ENCODE measurements around the gene CCDC157. TPM values are rescaled to one million over a fixed set of nuclear protein-coding genes. Genes with fewer than 3 reads are reported as not detected.
A peak's percentile ranks its signal among the peaks of the same experiment; 100 is the strongest.
"Not testable (repeated sequence)": the region's sequence is repeated elsewhere in the genome, so short reads cannot be mapped to it uniquely, and the experiment has no call there.

Gene CCDC157
- total RNA-seq, 1 donor from 2014 or later, result 2.3 TPM

DNA sequence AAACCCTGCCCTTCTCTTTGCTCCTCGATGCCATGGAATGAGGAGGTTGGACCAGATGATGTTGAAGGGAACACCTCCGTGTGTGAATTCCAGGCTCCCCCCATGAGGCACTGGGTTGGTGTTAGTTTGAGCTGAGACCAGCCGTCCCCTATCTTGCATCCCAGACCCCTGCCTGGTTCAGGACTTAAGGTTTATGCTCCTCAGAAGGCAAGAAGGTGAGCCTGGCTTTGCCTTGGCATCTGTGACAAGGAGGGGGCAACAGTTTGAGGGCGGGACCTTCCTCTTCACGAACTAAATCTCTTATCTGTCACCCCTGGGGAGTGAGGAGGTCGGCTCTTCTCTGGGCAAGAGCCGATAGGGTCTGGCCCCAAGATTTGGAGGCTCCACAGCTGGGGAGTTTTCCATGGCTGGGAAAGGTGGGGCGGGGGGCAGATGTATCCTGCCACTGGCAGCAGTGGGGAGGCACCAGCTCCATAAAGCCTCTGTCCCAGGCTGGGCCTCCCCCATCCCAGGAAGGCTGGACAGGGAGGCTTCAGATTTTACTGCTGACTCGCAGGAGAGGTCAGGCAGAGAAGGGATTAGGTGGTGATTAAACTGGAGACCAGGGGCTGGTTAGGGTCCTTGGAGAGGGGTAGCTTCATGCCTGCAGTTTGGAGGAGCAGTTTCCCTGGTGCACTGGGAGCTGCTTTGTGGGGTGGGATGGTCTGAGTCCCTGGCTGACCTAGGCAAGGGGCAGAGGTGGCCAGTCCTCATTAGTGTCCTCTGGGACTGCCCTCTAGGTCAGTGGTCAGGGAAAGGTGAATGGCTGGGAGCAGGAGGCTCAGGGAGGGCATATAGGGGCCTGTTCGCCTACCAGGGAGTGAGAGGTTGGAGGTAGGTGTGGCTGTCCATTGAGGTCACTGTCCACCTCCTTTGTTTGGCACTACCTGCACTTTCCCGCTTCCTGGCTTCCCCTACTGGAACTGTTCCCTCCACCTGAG, 41.1 kb downstream of the CCDC157 start:
- H3K27me3 Mint-ChIP-seq (ENCODE audit: low read depth), result no peaks in the 10 kb centered on the region
- peaks cover 33% of the 10 kb centered on the region for H3K4me1 Mint-ChIP-seq (ENCODE audit: low read depth)
- no peak for DNase-seq (ENCODE audit: low spot score)
- TF ChIP-seq, protein P1, sequence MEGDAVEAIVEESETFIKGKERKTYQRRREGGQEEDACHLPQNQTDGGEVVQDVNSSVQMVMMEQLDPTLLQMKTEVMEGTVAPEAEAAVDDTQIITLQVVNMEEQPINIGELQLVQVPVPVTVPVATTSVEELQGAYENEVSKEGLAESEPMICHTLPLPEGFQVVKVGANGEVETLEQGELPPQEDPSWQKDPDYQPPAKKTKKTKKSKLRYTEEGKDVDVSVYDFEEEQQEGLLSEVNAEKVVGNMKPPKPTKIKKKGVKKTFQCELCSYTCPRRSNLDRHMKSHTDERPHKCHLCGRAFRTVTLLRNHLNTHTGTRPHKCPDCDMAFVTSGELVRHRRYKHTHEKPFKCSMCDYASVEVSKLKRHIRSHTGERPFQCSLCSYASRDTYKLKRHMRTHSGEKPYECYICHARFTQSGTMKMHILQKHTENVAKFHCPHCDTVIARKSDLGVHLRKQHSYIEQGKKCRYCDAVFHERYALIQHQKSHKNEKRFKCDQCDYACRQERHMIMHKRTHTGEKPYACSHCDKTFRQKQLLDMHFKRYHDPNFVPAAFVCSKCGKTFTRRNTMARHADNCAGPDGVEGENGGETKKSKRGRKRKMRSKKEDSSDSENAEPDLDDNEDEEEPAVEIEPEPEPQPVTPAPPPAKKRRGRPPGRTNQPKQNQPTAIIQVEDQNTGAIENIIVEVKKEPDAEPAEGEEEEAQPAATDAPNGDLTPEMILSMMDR (IDR thresholded peaks at IDR 0.05), result no peak
- H3K36me3 Mint-ChIP-seq (ENCODE audit: low read depth), result no peaks in the 10 kb centered on the region
- H3K27ac Mint-ChIP-seq (ENCODE audit: unreplicated experiment), result no peak overlapping the region
- no peaks in the 10 kb centered on the region for H3K9me3 Mint-ChIP-seq (ENCODE audit: low read depth)
- peak overlapping the region; percentile 87 for H3K4me3 Mint-ChIP-seq (ENCODE audit: unreplicated experiment)

DNA sequence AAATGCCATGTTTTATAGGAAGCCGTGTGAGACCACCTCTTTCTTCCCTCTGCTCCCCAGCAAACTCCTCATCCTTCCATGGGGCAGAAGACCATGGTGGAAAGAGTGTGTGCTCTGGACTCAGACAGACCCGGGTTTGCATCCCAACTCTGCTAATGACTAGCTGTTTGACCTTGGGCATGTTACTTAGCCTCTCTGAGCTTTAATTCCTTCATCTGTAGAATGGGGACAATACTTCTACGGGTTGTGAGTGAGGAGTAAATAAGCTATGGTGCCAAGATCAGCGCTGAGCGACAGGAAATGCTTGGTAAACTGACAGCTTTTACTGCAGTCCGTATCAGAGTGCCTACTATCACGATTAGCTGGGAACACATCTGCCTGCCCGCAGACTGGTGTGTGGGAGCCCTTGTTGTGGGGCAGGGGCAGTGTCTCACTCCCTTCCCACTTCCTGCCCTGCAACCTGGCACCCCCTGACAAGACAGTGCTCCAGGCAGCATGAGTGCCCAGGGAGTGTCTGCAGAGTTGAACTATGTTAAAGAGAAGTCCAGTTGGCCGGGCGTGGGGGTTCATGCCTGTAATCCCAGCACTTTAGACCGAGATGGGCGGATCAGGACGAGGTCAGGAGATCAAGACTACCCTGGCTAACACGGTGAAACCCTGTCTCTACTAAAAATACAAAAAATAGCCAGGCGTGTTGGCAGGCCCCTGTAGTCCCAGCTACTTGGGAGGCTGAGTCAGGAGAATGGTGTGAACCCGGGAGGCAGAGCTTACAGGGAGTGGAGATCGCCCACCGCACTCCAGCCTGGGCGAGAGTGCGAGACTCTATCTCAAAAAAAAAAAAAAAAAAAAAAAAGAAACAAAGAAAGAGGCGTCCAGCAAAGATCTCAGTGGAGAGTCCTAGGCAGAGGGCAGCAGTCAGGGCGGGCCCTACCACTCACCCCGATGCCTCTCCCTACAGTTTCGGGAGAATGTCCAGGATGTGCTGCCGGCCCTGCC, 42.2 kb downstream of the CCDC157 start:
- no peaks in the 10 kb centered on the region for H3K36me3 Mint-ChIP-seq (ENCODE audit: low read depth)
- H3K27me3 Mint-ChIP-seq (ENCODE audit: low read depth), result no peaks in the 10 kb centered on the region
- peaks cover 33% of the 10 kb centered on the region for H3K4me1 Mint-ChIP-seq (ENCODE audit: low read depth)
- H3K27ac Mint-ChIP-seq (ENCODE audit: unreplicated experiment), result no peak overlapping the region
- TF ChIP-seq, protein P1 (IDR thresholded peaks at IDR 0.05), result no peak
- H3K9me3 Mint-ChIP-seq (ENCODE audit: low read depth), result no peaks in the 10 kb centered on the region
- H3K4me3 Mint-ChIP-seq (ENCODE audit: unreplicated experiment), result peak overlapping the region; percentile 87
- no peak for DNase-seq (ENCODE audit: low spot score)

DNA sequence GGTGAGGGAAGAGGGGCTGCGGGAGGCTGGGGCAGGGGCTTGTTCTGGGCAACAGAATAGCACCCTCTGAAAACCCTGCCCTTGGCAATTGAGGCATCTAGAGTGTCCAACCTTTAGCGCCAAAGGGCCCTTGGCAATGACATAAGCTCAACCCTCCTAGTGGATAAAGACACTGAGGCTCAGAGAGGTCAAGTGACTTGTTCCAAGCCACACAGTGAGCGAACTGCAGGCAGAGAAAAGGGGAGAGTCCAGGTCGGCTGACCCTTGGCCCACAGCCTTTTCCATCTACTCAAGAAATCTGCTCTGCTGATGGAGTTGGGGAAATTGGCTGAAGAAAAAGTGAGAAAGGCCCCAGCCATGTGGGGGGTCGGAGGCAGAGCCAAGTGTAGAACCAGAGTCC, 42.9 kb downstream of the CCDC157 start:
- peaks cover 33% of the 10 kb centered on the region for H3K4me1 Mint-ChIP-seq (ENCODE audit: low read depth)
- TF ChIP-seq, protein P1 (IDR thresholded peaks at IDR 0.05), result no peak
- H3K27me3 Mint-ChIP-seq (ENCODE audit: low read depth), result no peaks in the 10 kb centered on the region
- no peak overlapping the region for H3K27ac Mint-ChIP-seq (ENCODE audit: unreplicated experiment)
- DNase-seq (ENCODE audit: low spot score), result no peak
- no peaks in the 10 kb centered on the region for H3K9me3 Mint-ChIP-seq (ENCODE audit: low read depth)
- no peaks in the 10 kb centered on the region for H3K36me3 Mint-ChIP-seq (ENCODE audit: low read depth)
- H3K4me3 Mint-ChIP-seq (ENCODE audit: unreplicated experiment), result no peak overlapping the region

DNA sequence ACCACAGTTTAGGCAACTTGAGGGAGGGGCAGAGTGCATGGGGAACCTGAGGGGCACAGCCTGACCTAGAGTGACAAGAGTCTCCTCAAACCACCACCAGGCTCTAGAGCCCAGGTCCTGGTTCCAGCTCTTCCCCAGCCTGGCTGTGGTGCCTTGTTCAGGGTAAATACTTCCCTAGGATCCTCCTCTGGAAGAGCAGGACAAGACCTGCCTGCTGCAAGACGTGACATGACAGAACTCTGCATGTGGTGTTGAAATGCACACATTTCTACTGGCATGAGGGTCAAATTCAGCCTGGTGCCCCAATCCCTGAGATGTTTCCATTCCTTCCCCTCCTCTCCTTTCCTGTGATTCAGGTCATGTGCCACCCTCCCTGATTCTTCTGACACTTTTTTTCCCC, 43.4 kb downstream of the CCDC157 start:
- peaks cover 36% of the 10 kb centered on the region for H3K4me1 Mint-ChIP-seq (ENCODE audit: low read depth)
- H3K27ac Mint-ChIP-seq (ENCODE audit: unreplicated experiment), result no peak overlapping the region
- no peak overlapping the region for H3K4me3 Mint-ChIP-seq (ENCODE audit: unreplicated experiment)
- TF ChIP-seq, protein P1 (IDR thresholded peaks at IDR 0.05), result no peak
- peaks cover 2% of the 10 kb centered on the region for H3K36me3 Mint-ChIP-seq (ENCODE audit: low read depth)
- H3K27me3 Mint-ChIP-seq (ENCODE audit: low read depth), result no peaks in the 10 kb centered on the region
- DNase-seq (ENCODE audit: low spot score), result no peak
- H3K9me3 Mint-ChIP-seq (ENCODE audit: low read depth), result no peaks in the 10 kb centered on the region

DNA sequence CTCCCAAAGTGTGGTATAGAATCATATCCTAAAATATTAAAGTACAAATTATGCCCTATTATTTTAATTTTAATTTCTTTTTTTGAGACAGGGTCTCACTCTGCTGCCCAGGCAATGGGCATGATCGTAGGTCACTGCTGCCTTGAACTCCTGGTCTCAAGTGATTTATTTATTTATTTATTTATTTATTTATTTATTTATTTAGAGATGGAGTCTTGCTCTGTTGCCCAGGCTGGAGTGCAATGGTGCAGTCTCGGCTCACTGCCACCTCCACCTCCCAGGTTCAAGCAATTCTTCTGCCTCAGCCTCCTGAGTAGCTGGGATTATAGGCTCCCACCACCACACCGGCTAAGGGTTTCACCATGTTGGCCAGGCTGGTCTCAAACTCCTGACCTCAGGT, 44.2 kb downstream of the CCDC157 start:
- H3K4me1 Mint-ChIP-seq (ENCODE audit: low read depth), result peaks cover 37% of the 10 kb centered on the region
- not testable (repeated sequence) for DNase-seq (ENCODE audit: low spot score); H3K36me3 Mint-ChIP-seq (ENCODE audit: low read depth); H3K27me3 Mint-ChIP-seq (ENCODE audit: low read depth); H3K4me3 Mint-ChIP-seq (ENCODE audit: unreplicated experiment); H3K9me3 Mint-ChIP-seq (ENCODE audit: low read depth); H3K27ac Mint-ChIP-seq (ENCODE audit: unreplicated experiment)

Measured in chondrocyte (in vitro differentiated cells).